ENCODE data around the gene ARMH4. TPM values are rescaled to one million over a fixed set of nuclear protein-coding genes. Genes with fewer than 3 reads are reported as not detected.

Gene ARMH4
- total RNA-seq, 1 experiment from 2014 or later = 0.07 TPM

- Histone ChIP-seq H3K4me3 (ENCODE audit: low read depth, low read length) (no peak overlapping the region), H3K27me3 (replicated peaks; ENCODE audit: control insufficient read depth, insufficient read depth, low read length) (no peaks in the 10 kb centered on the region; the same call in 1 of the 2 replicates), H3K36me3 (ENCODE audit: control insufficient read depth, insufficient read depth, low read length) (no peaks in the 10 kb centered on the region), H3K4me1 (no peaks in the 10 kb centered on the region), H3K9me3 (no peaks in the 10 kb centered on the region)
- no peak for DNase-seq
- ChIA-PET CTCF (no interaction called here), POLR2A (no interaction called here)
- TF ChIP-seq CTCF (IDR thresholded peaks at IDR 0.05; ENCODE audit: insufficient read depth in 1 of 2, low read depth in 1 of 2, low read length in 1 of 2, severe bottlenecking in 1 of 2, unreplicated experiment in 1 of 2) = no peak
- Mint-ChIP-seq H3K4me1 (ENCODE audit: low read depth, unreplicated experiment) (no peaks in the 10 kb centered on the region), H3K9me3 (ENCODE audit: unreplicated experiment) (no peaks in the 10 kb centered on the region), H3K4me3 (ENCODE audit: unreplicated experiment) (no peak overlapping the region), H3K27me3 (ENCODE audit: insufficient read depth, unreplicated experiment) (peaks cover 30% of the 10 kb centered on the region), H3K27ac (ENCODE audit: unreplicated experiment) (no peak overlapping the region), H3K36me3 (ENCODE audit: insufficient read depth, unreplicated experiment) (no peaks in the 10 kb centered on the region)
- intact Hi-C loops (cut with micrococcal nuclease; ENCODE audit: unreplicated experiment) = no loop called here
- BruUV-seq (replicated peaks) = no TSS peak
Measured at GRCh38 chr14:57998766-57999165, 153.2 kb downstream of the ARMH4 start.

- no peak for DNase-seq
- Histone ChIP-seq H3K36me3 (ENCODE audit: control insufficient read depth, insufficient read depth, low read length) (no peaks in the 10 kb centered on the region), H3K4me3 (ENCODE audit: low read depth, low read length) (no peak overlapping the region), H3K9me3 (no peaks in the 10 kb centered on the region), H3K27me3 (replicated peaks; ENCODE audit: control insufficient read depth, insufficient read depth, low read length) (no peaks in the 10 kb centered on the region; the same call in 1 of the 2 replicates), H3K4me1 (no peaks in the 10 kb centered on the region)
- Mint-ChIP-seq H3K4me3 (ENCODE audit: unreplicated experiment) (no peak overlapping the region), H3K9me3 (ENCODE audit: unreplicated experiment) (no peaks in the 10 kb centered on the region), H3K27ac (ENCODE audit: unreplicated experiment) (no peak overlapping the region), H3K36me3 (ENCODE audit: insufficient read depth, unreplicated experiment) (no peaks in the 10 kb centered on the region), H3K4me1 (ENCODE audit: low read depth, unreplicated experiment) (no peaks in the 10 kb centered on the region), H3K27me3 (ENCODE audit: insufficient read depth, unreplicated experiment) (peaks cover 14% of the 10 kb centered on the region)
- no peak for TF ChIP-seq CTCF (IDR thresholded peaks at IDR 0.05; ENCODE audit: insufficient read depth in 1 of 2, low read depth in 1 of 2, low read length in 1 of 2, severe bottlenecking in 1 of 2, unreplicated experiment in 1 of 2)
- no TSS peak for BruUV-seq (replicated peaks)
- ChIA-PET POLR2A (no interaction called here), CTCF (no interaction called here)
- intact Hi-C loops (cut with micrococcal nuclease; ENCODE audit: unreplicated experiment) = no loop called here
Measured at GRCh38 chr14:57991353-57991752, 160.7 kb downstream of the ARMH4 start.

DNA sequence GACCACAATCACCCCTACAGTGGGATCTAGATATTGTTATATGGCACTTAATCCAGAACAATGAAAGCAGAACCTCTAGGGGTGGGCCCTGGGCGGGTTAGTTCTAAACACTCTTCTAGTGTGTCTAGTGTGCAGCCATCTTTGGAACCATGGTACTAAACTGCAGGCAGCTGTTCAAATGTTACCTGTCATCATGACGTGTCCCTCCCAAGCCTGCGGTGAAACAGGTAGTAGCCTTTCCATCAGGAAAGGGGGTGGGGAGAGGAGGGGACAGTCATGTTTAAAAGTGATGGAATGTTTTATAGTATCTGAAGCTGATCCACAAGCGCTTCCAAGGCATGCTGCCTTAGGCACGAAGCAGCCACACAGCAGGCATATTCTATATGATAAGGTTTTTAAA, 163.6 kb downstream of the ARMH4 start:
- Mint-ChIP-seq H3K27me3 (ENCODE audit: insufficient read depth, unreplicated experiment) (peaks cover 18% of the 10 kb centered on the region), H3K27ac (ENCODE audit: unreplicated experiment) (no peak overlapping the region), H3K36me3 (ENCODE audit: insufficient read depth, unreplicated experiment) (no peaks in the 10 kb centered on the region), H3K9me3 (ENCODE audit: unreplicated experiment) (no peaks in the 10 kb centered on the region), H3K4me1 (ENCODE audit: low read depth, unreplicated experiment) (no peaks in the 10 kb centered on the region), H3K4me3 (ENCODE audit: unreplicated experiment) (no peak overlapping the region)
- CTCF ChIA-PET = no interaction called here
- no peak for DNase-seq
- BruUV-seq (replicated peaks) = no TSS peak
- POLR2A ChIA-PET = no interaction called here
- H3K4me1 ChIP-seq = no peaks in the 10 kb centered on the region
- intact Hi-C loops (cut with micrococcal nuclease; ENCODE audit: unreplicated experiment) = no loop called here
- H3K27me3 ChIP-seq (replicated peaks; ENCODE audit: control insufficient read depth, insufficient read depth, low read length) = no peaks in the 10 kb centered on the region
- H3K9me3 ChIP-seq = no peaks in the 10 kb centered on the region
- H3K4me3 ChIP-seq (ENCODE audit: low read depth, low read length) = no peak overlapping the region
- no peaks in the 10 kb centered on the region for H3K36me3 ChIP-seq (ENCODE audit: control insufficient read depth, insufficient read depth, low read length)
- no peak for TF ChIP-seq CTCF (IDR thresholded peaks at IDR 0.05; ENCODE audit: insufficient read depth in 1 of 2, low read depth in 1 of 2, low read length in 1 of 2, severe bottlenecking in 1 of 2, unreplicated experiment in 1 of 2)

Measured in Caco-2 (cell line).